Mesothelial cell of epicardium (in vitro differentiated cells): ENCODE data around the gene JMJD7. TPM values are rescaled to one million over a fixed set of nuclear protein-coding genes. Genes with fewer than 3 reads are reported as not detected.

ENCODE experiments used
- DNase-seq, 2 experiments: peaks; one replicate each; pipeline ENCODE4 v3.0.0; 2021; ENCODE audit warnings: low spot score in 2 of 2; ENCODE audit not compliant: unreplicated experiment in 2 of 2
- H3K27ac Mint-ChIP-seq: 2 replicates; pipeline ENCODE4 v1.8.0; 2021; ENCODE audit warnings: mixed read lengths
- H3K27me3 Mint-ChIP-seq: 2 replicates; pipeline ENCODE4 v1.8.0; 2021; ENCODE audit warnings: low read depth, mixed read lengths
- H3K36me3 Mint-ChIP-seq: 2 replicates; pipeline ENCODE4 v1.8.0; 2021; ENCODE audit warnings: mixed read lengths
- H3K4me1 Mint-ChIP-seq: 2 replicates; pipeline ENCODE4 v1.8.0; 2021; ENCODE audit warnings: mixed read lengths
- H3K4me3 Mint-ChIP-seq: 2 replicates; pipeline ENCODE4 v1.8.0; 2021; ENCODE audit warnings: mild to moderate bottlenecking, moderate library complexity, mixed read lengths
- H3K9me3 Mint-ChIP-seq: 2 replicates; pipeline ENCODE4 v1.8.0; 2021; ENCODE audit warnings: mixed read lengths
- total RNA-seq: library from RNA; stranded (reverse); gene quantifications from 3 replicates; pipeline ENCODE4 v1.2.1, GENCODE V29; 2021
- TF ChIP-seq, protein P1 (sequence below): fragments of 200-600 bp; sonication (generic); IDR thresholded peaks from one replicate; pipeline ENCODE4 v1.5.0; 2021; ENCODE audit warnings: antibody characterized with exemption; ENCODE audit not compliant: unreplicated experiment

The JMJD7 gene
- total RNA-seq, 1 donor from 2014 or later = 27.6 TPM

DNA sequence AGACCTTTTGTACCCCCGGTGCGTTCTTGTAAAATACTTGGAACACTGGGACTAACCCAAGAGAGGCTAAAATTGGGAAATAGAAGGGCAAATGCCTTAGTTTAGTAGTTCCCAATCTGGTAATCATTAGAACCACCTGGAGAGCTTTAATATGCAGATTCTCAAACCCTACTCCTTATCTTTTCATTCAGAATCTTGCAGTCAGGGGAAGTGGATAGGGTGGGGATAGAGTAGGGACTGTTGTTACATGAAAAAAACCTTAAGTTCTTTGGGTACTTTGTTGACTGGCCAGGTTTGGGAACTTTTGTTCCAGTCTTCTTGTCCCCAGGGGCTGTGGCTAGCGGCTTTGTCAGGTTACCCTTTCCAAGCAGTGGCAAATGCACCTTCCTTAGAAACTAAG is 37.7 kb upstream of the JMJD7 start:
- H3K27ac Mint-ChIP-seq = no peak overlapping the region
- no peak for DNase-seq
- H3K27me3 Mint-ChIP-seq = no peaks in the 10 kb centered on the region
- TF ChIP-seq, protein P1, sequence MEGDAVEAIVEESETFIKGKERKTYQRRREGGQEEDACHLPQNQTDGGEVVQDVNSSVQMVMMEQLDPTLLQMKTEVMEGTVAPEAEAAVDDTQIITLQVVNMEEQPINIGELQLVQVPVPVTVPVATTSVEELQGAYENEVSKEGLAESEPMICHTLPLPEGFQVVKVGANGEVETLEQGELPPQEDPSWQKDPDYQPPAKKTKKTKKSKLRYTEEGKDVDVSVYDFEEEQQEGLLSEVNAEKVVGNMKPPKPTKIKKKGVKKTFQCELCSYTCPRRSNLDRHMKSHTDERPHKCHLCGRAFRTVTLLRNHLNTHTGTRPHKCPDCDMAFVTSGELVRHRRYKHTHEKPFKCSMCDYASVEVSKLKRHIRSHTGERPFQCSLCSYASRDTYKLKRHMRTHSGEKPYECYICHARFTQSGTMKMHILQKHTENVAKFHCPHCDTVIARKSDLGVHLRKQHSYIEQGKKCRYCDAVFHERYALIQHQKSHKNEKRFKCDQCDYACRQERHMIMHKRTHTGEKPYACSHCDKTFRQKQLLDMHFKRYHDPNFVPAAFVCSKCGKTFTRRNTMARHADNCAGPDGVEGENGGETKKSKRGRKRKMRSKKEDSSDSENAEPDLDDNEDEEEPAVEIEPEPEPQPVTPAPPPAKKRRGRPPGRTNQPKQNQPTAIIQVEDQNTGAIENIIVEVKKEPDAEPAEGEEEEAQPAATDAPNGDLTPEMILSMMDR = no peak
- no peaks in the 10 kb centered on the region for H3K36me3 Mint-ChIP-seq
- H3K4me1 Mint-ChIP-seq = peaks cover 46% of the 10 kb centered on the region
- H3K4me3 Mint-ChIP-seq = no peak overlapping the region
- no peaks in the 10 kb centered on the region for H3K9me3 Mint-ChIP-seq

- no peaks in the 10 kb centered on the region for H3K27me3 Mint-ChIP-seq
- H3K9me3 Mint-ChIP-seq = no peaks in the 10 kb centered on the region
- H3K4me3 Mint-ChIP-seq = no peak overlapping the region
- peaks cover 49% of the 10 kb centered on the region for H3K4me1 Mint-ChIP-seq
- H3K36me3 Mint-ChIP-seq = no peaks in the 10 kb centered on the region
- H3K27ac Mint-ChIP-seq = peak overlapping the region; percentile 9
- TF ChIP-seq, protein P1 = no peak
- DNase-seq = no peak
Observed at GRCh38 chr15:41790756-41791546, 36.9 kb upstream of the JMJD7 start.

- Mint-ChIP-seq H3K36me3 (no peaks in the 10 kb centered on the region), H3K4me1 (peaks cover 55% of the 10 kb centered on the region)
Observed at GRCh38 chr15:41791547-41791937, 36.4 kb upstream of the JMJD7 start.

GRCh38 chr15:41792000-41792637 is 35.8 kb upstream of the JMJD7 start:
- Mint-ChIP-seq H3K4me3 (no peak overlapping the region), H3K27me3 (no peaks in the 10 kb centered on the region), H3K4me1 (peaks cover 59% of the 10 kb centered on the region), H3K36me3 (no peaks in the 10 kb centered on the region), H3K9me3 (no peaks in the 10 kb centered on the region), H3K27ac (no peak overlapping the region)
- TF ChIP-seq, protein P1 = no peak
- DNase-seq = no peak

More at GRCh38 chr15:41791547-41791937, 36.4 kb upstream of the JMJD7 start:
- DNase-seq = no peak
- TF ChIP-seq, protein P1 = no peak
- H3K27me3 Mint-ChIP-seq = no peaks in the 10 kb centered on the region
- H3K9me3 Mint-ChIP-seq = no peaks in the 10 kb centered on the region
- no peak overlapping the region for H3K27ac Mint-ChIP-seq
- no peak overlapping the region for H3K4me3 Mint-ChIP-seq

DNA sequence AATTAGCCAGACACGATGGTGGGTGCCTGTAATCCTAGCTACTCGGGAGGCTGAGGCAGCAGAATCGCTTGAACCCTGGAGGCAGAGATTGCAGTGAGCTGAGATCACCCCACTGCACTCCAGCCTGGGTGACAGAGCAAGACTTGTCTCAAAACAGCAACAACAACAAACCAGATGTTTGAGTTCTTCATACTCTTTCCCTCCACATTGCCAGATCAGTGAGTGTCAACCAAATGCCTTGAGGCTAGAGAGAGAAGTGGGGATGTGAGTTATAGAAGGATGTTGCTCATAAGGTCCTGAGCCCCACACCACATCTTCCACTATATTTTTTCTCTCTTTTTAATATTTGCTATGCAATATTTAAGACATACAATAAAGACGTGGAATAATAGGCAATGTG is 33.8 kb upstream of the JMJD7 start:
- Mint-ChIP-seq H3K4me3 (no peak overlapping the region), H3K27me3 (no peaks in the 10 kb centered on the region), H3K4me1 (peaks cover 56% of the 10 kb centered on the region), H3K9me3 (no peaks in the 10 kb centered on the region), H3K36me3 (no peaks in the 10 kb centered on the region), H3K27ac (no peak overlapping the region)
- no peak for DNase-seq
- TF ChIP-seq, protein P1 = no peak
